ENCODE measurements around the gene SLAMF7. TPM values are rescaled to one million over a fixed set of nuclear protein-coding genes. Genes with fewer than 3 reads are reported as not detected.

The SLAMF7 gene
- total and polyA plus RNA-seq, 2 donors (not counting 1 experiment from before 2014, with no cell fraction given), result 13.1 to 52.6 TPM

DNA sequence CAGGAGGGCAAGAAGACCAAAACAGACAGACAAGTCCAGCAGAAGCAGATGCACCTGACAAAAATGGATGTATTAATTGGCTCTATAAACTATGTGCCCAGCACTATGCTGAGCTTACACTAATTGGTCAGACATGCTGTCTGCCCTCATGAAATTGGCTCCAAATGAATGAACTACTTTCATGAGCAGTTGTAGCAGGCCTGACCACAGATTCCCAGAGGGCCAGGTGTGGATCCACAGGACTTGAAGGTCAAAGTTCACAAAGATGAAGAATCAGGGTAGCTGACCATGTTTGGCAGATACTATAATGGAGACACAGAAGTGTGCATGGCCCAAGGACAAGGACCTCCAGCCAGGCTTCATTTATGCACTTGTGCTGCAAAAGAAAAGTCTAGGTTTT is 14.5 kb downstream of the SLAMF7 start:
- Mint-ChIP-seq H3K4me3 (no peak overlapping the region), H3K4me1 (peaks cover 15% of the 10 kb centered on the region), H3K27ac (no peak overlapping the region), H3K27me3 (no peaks in the 10 kb centered on the region), H3K9me3 (ENCODE audit: insufficient read depth) (no peaks in the 10 kb centered on the region)
- Histone ChIP-seq H3K27me3 (replicated peaks in 1 of 4; ENCODE audit: control extremely low read depth in 1 of 4, control insufficient read depth in 3 of 4, insufficient read depth in 4 of 4, low read length in 3 of 4) (no peaks in the 10 kb centered on the region), H3K9ac (ENCODE audit: low read length) (no peak overlapping the region), H2AFZ (ENCODE audit: insufficient read depth, low read depth, low read length, poor library complexity, severe bottlenecking) (no peak overlapping the region), H3K4me1 (ENCODE audit: control insufficient read depth in 2 of 2, insufficient read depth in 2 of 2, low read length in 2 of 2) (no peaks in the 10 kb centered on the region), H3K36me3 (replicated peaks in 1 of 2; ENCODE audit: control extremely low read depth in 1 of 2, control insufficient read depth in 1 of 2, extremely low read depth in 1 of 2, insufficient read depth in 2 of 2, low read length in 1 of 2) (peaks cover 0 to 8% of the 10 kb centered on the region in 2 experiments), H3K4me3 (ENCODE audit: control extremely low read depth in 1 of 5, extremely low read depth in 1 of 5, insufficient read depth in 1 of 5, low read depth in 2 of 5, low read length in 4 of 5) (no peak overlapping the region), H3K27ac (ENCODE audit: low read length in 2 of 2) (no peak overlapping the region), H3K9me3 (ENCODE audit: control extremely low read depth in 1 of 3, control insufficient read depth in 2 of 3, insufficient read depth in 1 of 3, low read length in 2 of 3) (no peaks in the 10 kb centered on the region), H3K4me2 (replicated peaks; ENCODE audit: low read depth, low read length, poor library complexity, severe bottlenecking) (no peak overlapping the region), H4K20me1 (ENCODE audit: control insufficient read depth, insufficient read depth, low read length, poor library complexity, severe bottlenecking) (no peaks in the 10 kb centered on the region), H3K79me2 (ENCODE audit: control insufficient read depth, insufficient read depth, low read length) (no peaks in the 10 kb centered on the region)
- ATAC-seq (ENCODE audit: low read depth) (no peak), DNase-seq (no peak)
- no peak for TF ChIP-seq CTCF (IDR thresholded peaks at IDR 0.05)
- TF ChIP-seq EZH2 (IDR thresholded peaks at IDR 0.05; ENCODE audit: borderline replicate concordance, insufficient read depth, low read depth, low read length, poor library complexity, severe bottlenecking), result no peak
- intact Hi-C loops (cut with micrococcal nuclease), result no loop called here
- POLR2A ChIA-PET, result no interaction called here
- CTCF ChIA-PET, result no interaction called here

- no peaks in the 10 kb centered on the region for H3K79me2 ChIP-seq (ENCODE audit: control insufficient read depth, insufficient read depth, low read length)
- H3K9ac ChIP-seq (ENCODE audit: low read length), result no peak overlapping the region
- DNase-seq, result no peak
- H3K9me3 ChIP-seq (ENCODE audit: control extremely low read depth in 1 of 3, control insufficient read depth in 2 of 3, insufficient read depth in 1 of 3, low read length in 2 of 3), result peaks cover 0 to under 1% (median 0%) of the 10 kb centered on the region in 3 donors
- no peaks in the 10 kb centered on the region for H4K20me1 ChIP-seq (ENCODE audit: control insufficient read depth, insufficient read depth, low read length, poor library complexity, severe bottlenecking)
- H3K4me2 ChIP-seq (replicated peaks; ENCODE audit: low read depth, low read length, poor library complexity, severe bottlenecking), result no peak overlapping the region
- peaks cover 12% of the 10 kb centered on the region for H3K4me1 Mint-ChIP-seq
- H3K4me1 ChIP-seq (ENCODE audit: control insufficient read depth in 2 of 2, insufficient read depth in 2 of 2, low read length in 2 of 2), result no peaks in the 10 kb centered on the region
- peaks cover 0 to 5% of the 10 kb centered on the region in 2 experiments for H3K36me3 ChIP-seq (replicated peaks in 1 of 2; ENCODE audit: control extremely low read depth in 1 of 2, control insufficient read depth in 1 of 2, extremely low read depth in 1 of 2, insufficient read depth in 2 of 2, low read length in 1 of 2)
- H3K27me3 ChIP-seq (replicated peaks in 1 of 4; ENCODE audit: control extremely low read depth in 1 of 4, control insufficient read depth in 3 of 4, insufficient read depth in 4 of 4, low read length in 3 of 4), result no peaks in the 10 kb centered on the region
- no peaks in the 10 kb centered on the region for H3K9me3 Mint-ChIP-seq (ENCODE audit: insufficient read depth)
- no peaks in the 10 kb centered on the region for H3K27me3 Mint-ChIP-seq
- no peak overlapping the region for H3K27ac Mint-ChIP-seq
- H3K27ac ChIP-seq (ENCODE audit: low read length in 2 of 2), result no peak overlapping the region
- no peak overlapping the region for H2AFZ ChIP-seq (ENCODE audit: insufficient read depth, low read depth, low read length, poor library complexity, severe bottlenecking)
- WGBS (ENCODE audit: insufficient coverage), result no CpG with 5 or more reads among the region's 2 CpGs
- TF ChIP-seq EZH2 (IDR thresholded peaks at IDR 0.05; ENCODE audit: borderline replicate concordance, insufficient read depth, low read depth, low read length, poor library complexity, severe bottlenecking) (no peak), CTCF (IDR thresholded peaks at IDR 0.05) (no peak)
- ChIA-PET POLR2A (interaction anchor here (0.6 kb wide), 1 partner anchor 65 kb away, joined by 6 read pairs; no protein-coding TSS in a partner anchor), CTCF (interaction anchor here (1.1 to 1.8 kb wide), 5 partner anchors 20 to 196 kb away, joined by 3 to 6 read pairs (median 4); no protein-coding TSS in a partner anchor)
- no peak for ATAC-seq (ENCODE audit: low read depth)
- H3K4me3 ChIP-seq (ENCODE audit: control extremely low read depth in 1 of 5, extremely low read depth in 1 of 5, insufficient read depth in 1 of 5, low read depth in 2 of 5, low read length in 4 of 5), result no peak overlapping the region
- H3K4me3 Mint-ChIP-seq, result no peak overlapping the region
- intact Hi-C loops (cut with micrococcal nuclease), result no loop called here
Measured at GRCh38 chr1:160755461-160755860, 16.4 kb downstream of the SLAMF7 start.

All from B cell (primary cell).